ENCODE results near the gene GATA6. TPM values are rescaled to one million over a fixed set of nuclear protein-coding genes. Genes with fewer than 3 reads are reported as not detected.

The GATA6 gene
- total RNA-seq, 4 donors from 2014 or later: 49.7 to 223 (median 65.7) TPM

- peaks cover 0 to 17% (median 5%) of the 10 kb centered on the region in 4 donors for H3K4me1 ChIP-seq
- in situ Hi-C loops (cut with MboI; ENCODE audit: low pct_ligation_motif_present in 1 of 4, low pct_unique_long_range_greater_than_20kb in 1 of 4, low sequenced_read_pairs in 3 of 4): loop anchor here in 3 of 4 donors (25.0 kb wide), 3 partner anchors 251 to 524 kb away; no protein-coding TSS in a partner anchor
- WGBS, 2 donors (ENCODE audit: low coverage in 1 of 2): 56 to 78% methylated on average over 3 to 8 of the region's 8 CpGs
- H3K36me3 ChIP-seq: no peaks in the 10 kb centered on the region
- H3K27ac ChIP-seq: no peak overlapping the region
- H3K4me3 ChIP-seq: no peak overlapping the region
- TF ChIP-seq POLR2AphosphoS5 (IDR thresholded peaks at IDR 0.05): no peak
- no peak for TF ChIP-seq EP300 (IDR thresholded peaks at IDR 0.05; ENCODE audit: low read depth)
- TF ChIP-seq POLR2A (IDR thresholded peaks at IDR 0.05): no peak
- TF ChIP-seq CTCF (IDR thresholded peaks at IDR 0.05): no peak
- H3K27me3 ChIP-seq: peaks cover 74% of the 10 kb centered on the region
- intact Hi-C loops (cut with DNase I; ENCODE audit: low total_unique reads): loop anchor here (10.0 kb wide), 1 partner anchor 531 kb away; no protein-coding TSS in a partner anchor
- DNase-seq: no peak
- H3K9me3 ChIP-seq: no peaks in the 10 kb centered on the region
These were observed 5.8 kb upstream of the GATA6 start for GRCh38 chr18:22163416-22164161.

DNA sequence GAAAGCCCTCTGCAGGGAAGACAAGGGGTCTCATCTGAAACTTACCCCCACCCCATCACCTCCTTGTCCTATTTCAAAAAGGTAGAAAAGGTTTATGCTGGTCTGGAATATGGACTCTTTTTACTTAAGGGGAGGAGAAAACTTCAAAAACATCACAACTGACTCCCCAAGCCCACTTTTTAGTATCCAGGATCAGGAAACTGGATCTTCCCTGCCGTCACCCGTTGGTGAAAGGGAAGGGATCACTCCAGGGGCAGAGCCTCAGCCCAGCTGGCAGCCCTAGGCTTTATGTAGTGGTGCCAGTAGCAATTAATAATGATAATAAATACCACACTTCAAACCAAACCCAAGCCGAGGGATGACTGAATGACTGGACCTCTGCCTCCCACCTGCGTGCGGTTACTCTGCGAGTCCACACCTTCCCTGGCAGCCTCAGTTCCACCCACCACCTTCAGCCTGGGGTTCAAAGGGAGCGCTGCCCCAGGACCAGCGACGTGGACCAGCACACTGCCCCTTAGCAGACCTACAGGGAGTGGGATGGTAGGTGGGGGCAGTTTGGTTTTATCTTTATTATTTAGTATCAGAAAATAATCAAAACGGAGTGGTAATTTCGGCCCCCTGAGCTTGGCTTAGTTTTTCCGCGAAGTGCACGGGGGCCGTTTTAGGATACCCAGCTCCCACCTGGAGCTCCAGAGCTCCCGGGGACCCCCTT is 4.9 kb upstream of the GATA6 start:
- in situ Hi-C loops (cut with MboI; ENCODE audit: low pct_ligation_motif_present in 1 of 4, low pct_unique_long_range_greater_than_20kb in 1 of 4, low sequenced_read_pairs in 3 of 4) (loop anchor here in 3 of 4 donors (25.0 kb wide), 3 partner anchors 252 to 523 kb away; no protein-coding TSS in a partner anchor), intact Hi-C loops (cut with DNase I; ENCODE audit: low total_unique reads) (loop anchor here (10.0 kb wide), 1 partner anchor 530 kb away; no protein-coding TSS in a partner anchor)
- peak overlapping the region in 3 of 4 donors; percentile 93 to 96 (median 94) for H3K27ac ChIP-seq
- peaks cover 83% of the 10 kb centered on the region for H3K27me3 ChIP-seq
- WGBS, 2 donors (ENCODE audit: low coverage in 1 of 2): 24 to 36% methylated on average over 2 to 16 of the region's 16 CpGs
- TF ChIP-seq EP300 (IDR thresholded peaks at IDR 0.05; ENCODE audit: low read depth) (no peak), CTCF (IDR thresholded peaks at IDR 0.05) (no peak), POLR2AphosphoS5 (IDR thresholded peaks at IDR 0.05) (no peak), POLR2A (IDR thresholded peaks at IDR 0.05) (no peak)
- H3K4me1 ChIP-seq: peaks cover 0 to 24% (median 12%) of the 10 kb centered on the region in 4 donors
- DNase-seq: peak; percentile 26
- peak overlapping the region; percentile 2 to 86 (median 80) for H3K4me3 ChIP-seq
- H3K9me3 ChIP-seq: no peaks in the 10 kb centered on the region
- no peaks in the 10 kb centered on the region for H3K36me3 ChIP-seq

DNA sequence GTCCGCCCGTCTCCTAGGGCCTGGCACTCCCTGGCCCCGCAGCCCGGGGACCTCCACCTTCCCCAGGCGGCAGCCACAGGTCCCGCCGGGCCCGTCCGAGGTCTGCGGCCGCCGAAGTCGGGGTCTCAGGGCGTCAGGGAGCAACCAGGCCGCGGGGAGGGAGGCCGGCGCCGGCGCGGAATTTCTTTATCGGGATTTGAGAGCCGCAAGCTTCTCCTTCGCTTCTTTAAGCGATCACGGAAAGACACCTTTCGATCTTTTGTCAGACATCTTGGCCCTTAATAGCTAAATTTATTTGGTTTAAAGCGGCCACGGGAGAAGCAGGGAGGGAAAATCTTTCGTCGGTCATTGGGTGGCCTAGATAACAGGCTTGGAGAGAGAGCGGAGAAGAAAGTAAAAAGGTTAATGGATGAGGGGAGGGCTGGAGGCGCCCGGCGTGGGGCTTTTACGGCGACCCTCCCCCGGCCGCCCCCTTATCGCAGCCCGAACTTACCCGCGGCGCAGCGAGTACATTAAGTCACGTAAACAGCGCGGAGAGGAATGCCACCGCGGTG is 4.3 kb upstream of the GATA6 start:
- peaks cover 0 to 24% (median 12%) of the 10 kb centered on the region in 4 donors for H3K4me1 ChIP-seq

More for the DNA sequence above, 4.3 kb upstream of the GATA6 start:
- Histone ChIP-seq H3K27ac (peak overlapping the region in 3 of 4 donors; percentile 93 to 96 (median 94)), H3K27me3 (peaks cover 88% of the 10 kb centered on the region), H3K36me3 (no peaks in the 10 kb centered on the region), H3K4me3 (peak overlapping the region; percentile 2 to 86 (median 80)), H3K9me3 (no peaks in the 10 kb centered on the region)
- intact Hi-C loops (cut with DNase I; ENCODE audit: low total_unique reads) (loop anchor here (10.0 kb wide), 1 partner anchor 530 kb away; no protein-coding TSS in a partner anchor), in situ Hi-C loops (cut with MboI; ENCODE audit: low pct_ligation_motif_present in 1 of 4, low pct_unique_long_range_greater_than_20kb in 1 of 4, low sequenced_read_pairs in 3 of 4) (loop anchor here in 3 of 4 donors (25.0 kb wide), 3 partner anchors 253 to 522 kb away; no protein-coding TSS in a partner anchor)
- 7 to 16% methylated on average over 14 to 50 of the region's 50 CpGs for WGBS, 2 donors (ENCODE audit: low coverage in 1 of 2)
- TF ChIP-seq POLR2AphosphoS5 (IDR thresholded peaks at IDR 0.05) (no peak), POLR2A (IDR thresholded peaks at IDR 0.05) (no peak), EP300 (IDR thresholded peaks at IDR 0.05; ENCODE audit: low read depth) (no peak), CTCF (IDR thresholded peaks at IDR 0.05) (no peak)
- no peak for DNase-seq
